ENCODE data around the gene C5orf47. TPM values are rescaled to one million over a fixed set of nuclear protein-coding genes. Genes with fewer than 3 reads are reported as not detected.
"Not testable (repeated sequence)": the region's sequence is repeated elsewhere in the genome, so short reads cannot be mapped to it uniquely, and the experiment has no call there.

Gene C5orf47
- total RNA-seq, 4 donors from 2014 or later: not detected

DNA sequence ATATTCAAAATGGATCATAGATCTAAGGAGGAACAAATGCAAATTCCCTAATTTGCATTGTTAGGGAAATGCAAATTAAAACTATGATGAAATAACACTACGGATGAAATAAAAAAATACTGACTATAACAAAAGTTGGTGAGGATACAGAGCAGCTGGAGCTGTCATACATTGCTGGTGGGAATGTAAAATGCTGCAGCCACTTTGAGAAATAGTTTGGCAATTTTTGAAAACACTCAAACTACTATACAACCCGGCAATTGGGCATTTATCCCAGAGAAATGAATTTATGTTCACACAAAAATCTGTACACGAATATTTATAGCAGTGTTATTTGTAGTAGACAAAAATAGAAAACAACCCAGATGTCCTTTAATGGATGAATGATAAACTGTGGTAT is 22.5 kb downstream of the C5orf47 start:
- TF ChIP-seq EP300 (IDR thresholded peaks at IDR 0.05): no peak
- no peak for TF ChIP-seq POLR2A (IDR thresholded peaks at IDR 0.05)
- TF ChIP-seq, protein P1, sequence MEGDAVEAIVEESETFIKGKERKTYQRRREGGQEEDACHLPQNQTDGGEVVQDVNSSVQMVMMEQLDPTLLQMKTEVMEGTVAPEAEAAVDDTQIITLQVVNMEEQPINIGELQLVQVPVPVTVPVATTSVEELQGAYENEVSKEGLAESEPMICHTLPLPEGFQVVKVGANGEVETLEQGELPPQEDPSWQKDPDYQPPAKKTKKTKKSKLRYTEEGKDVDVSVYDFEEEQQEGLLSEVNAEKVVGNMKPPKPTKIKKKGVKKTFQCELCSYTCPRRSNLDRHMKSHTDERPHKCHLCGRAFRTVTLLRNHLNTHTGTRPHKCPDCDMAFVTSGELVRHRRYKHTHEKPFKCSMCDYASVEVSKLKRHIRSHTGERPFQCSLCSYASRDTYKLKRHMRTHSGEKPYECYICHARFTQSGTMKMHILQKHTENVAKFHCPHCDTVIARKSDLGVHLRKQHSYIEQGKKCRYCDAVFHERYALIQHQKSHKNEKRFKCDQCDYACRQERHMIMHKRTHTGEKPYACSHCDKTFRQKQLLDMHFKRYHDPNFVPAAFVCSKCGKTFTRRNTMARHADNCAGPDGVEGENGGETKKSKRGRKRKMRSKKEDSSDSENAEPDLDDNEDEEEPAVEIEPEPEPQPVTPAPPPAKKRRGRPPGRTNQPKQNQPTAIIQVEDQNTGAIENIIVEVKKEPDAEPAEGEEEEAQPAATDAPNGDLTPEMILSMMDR (IDR thresholded peaks at IDR 0.05): no peak
- H3K27ac ChIP-seq: no peak overlapping the region
- DNase-seq (ENCODE audit: low spot score in 2 of 2): no peak
- no peaks in the 10 kb centered on the region for H3K4me1 ChIP-seq
- H3K27me3 ChIP-seq: no peaks in the 10 kb centered on the region
- WGBS, 2 donors: 62 to 65% methylated on average over 3 of the region's 3 CpGs
- H3K36me3 ChIP-seq: no peaks in the 10 kb centered on the region
- H3K9me3 ChIP-seq: peaks cover 0 to 5% (median 0%) of the 10 kb centered on the region in 4 donors
- no peak overlapping the region for H3K4me3 ChIP-seq

DNA sequence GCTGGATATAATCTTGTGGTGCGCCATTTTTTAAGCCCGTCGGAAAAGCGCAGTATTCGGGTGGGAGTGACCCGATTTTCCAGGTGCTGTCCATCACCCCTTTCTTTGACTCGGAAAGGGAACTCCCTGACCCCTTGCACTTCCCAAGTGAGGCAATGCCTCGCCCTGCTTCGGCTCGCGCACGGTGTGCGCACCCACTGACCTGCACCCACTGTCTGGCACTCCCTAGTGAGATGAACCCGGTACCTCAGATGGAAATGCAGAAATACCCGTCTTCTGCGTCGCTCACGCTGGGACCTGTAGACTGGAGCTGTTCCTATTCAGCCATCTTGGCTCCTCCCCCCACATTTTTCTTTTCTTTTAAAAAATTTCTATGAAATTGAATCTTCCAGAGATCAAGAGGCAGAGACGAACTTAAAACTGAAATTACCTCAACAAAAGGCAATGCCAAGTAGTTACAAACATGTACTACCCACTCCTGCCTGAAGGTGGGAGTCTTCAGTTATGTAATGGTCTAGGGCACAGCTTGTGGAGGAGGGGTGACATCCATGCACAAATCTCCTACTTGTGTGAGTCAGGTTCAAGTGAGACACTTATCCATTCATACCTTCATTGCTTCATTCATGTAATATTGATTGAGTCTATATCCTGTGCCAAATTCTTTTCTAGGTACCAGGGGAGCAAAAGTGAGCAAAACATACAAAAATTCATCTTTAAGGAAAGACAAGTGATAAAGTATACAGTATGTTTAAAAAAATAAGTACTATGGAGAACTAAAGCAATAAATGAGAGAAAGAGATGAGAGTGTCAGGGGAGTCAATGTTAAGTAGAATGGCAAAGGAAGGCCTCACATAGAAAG is 31.3 kb downstream of the C5orf47 start:
- 80 to 85% methylated on average over 13 to 19 of the region's 19 CpGs for WGBS, 2 donors
- not testable (repeated sequence) for H3K27me3 ChIP-seq, H3K9me3 ChIP-seq, H3K27ac ChIP-seq, H3K36me3 ChIP-seq, H3K4me1 ChIP-seq, H3K4me3 ChIP-seq
- TF ChIP-seq, protein P1 (IDR thresholded peaks at IDR 0.05): peak in 2 of 5 experiments; percentile 15 to 17
- DNase-seq (ENCODE audit: low spot score in 2 of 2): peak in 1 of 2 donors; percentile 21

DNA sequence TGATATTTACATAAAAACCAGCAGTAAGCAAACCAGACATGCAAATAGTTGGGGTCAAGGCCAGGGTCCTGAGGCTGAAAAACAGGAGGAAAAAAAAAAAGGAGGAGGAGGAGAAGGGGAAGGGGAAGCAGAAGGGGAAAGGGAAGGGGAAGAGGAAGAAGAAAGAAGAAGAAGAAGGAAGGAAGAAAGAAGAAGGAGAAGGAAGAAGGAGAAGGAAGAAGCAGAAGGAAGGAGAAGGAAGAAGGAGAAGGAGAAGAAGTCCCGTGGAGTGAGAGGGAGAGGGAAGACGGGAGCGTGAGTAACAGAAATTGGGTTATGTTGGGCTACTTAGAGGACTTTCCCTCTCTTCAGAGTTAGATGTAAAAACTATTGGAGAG is 31.9 kb downstream of the C5orf47 start:
- no peaks in the 10 kb centered on the region for H3K4me1 ChIP-seq
- no peaks in the 10 kb centered on the region for H3K36me3 ChIP-seq
- no peaks in the 10 kb centered on the region for H3K27me3 ChIP-seq
- TF ChIP-seq POLR2A (IDR thresholded peaks at IDR 0.05): no peak
- TF ChIP-seq, protein P1 (IDR thresholded peaks at IDR 0.05): no peak
- no peak for TF ChIP-seq EP300 (IDR thresholded peaks at IDR 0.05)
- H3K9me3 ChIP-seq: no peaks in the 10 kb centered on the region
- no peak overlapping the region for H3K4me3 ChIP-seq
- no peak overlapping the region for H3K27ac ChIP-seq
- WGBS, 2 donors: 81 to 91% methylated on average over 3 of the region's 3 CpGs
- DNase-seq (ENCODE audit: low spot score in 2 of 2): no peak

DNA sequence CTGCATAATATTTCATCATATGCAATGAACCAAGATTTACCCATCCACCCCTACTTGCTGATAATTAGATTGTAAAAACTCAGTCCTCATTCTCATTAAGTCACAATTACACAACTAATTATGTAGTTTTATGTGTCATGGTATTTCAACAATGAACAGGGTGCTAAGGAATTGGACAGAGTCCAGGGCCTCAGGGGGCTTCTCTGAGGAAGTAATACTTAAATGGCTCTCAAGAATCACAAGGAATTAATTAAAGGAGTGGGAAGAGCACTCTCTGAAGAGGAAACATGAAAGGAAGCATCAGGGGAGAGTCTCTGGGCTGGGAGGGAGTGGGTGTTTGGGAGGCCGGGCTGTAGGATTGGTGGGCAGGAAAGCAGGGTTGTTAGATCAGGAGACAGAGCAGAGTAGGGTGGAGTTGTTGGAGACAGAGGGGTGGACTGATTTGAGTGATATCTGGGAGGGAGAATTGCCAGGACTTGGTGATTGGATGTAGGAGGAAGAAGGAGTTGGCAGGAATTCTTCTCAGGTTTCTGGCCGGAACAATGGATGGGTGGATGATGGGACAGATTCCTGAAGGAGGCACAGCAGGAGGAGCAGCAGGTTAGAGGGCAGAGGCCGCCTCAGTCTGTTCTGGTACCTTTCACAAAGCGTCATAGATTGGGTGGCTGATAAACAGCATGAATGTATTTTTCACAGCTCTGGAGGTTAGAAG is 33.6 kb downstream of the C5orf47 start:
- no peak overlapping the region for H3K4me3 ChIP-seq
- 50 to 62% methylated on average over 4 of the region's 4 CpGs for WGBS, 2 donors
- no peaks in the 10 kb centered on the region for H3K9me3 ChIP-seq
- H3K4me1 ChIP-seq: no peaks in the 10 kb centered on the region
- no peaks in the 10 kb centered on the region for H3K36me3 ChIP-seq
- TF ChIP-seq, protein P1 (IDR thresholded peaks at IDR 0.05): no peak
- no peak for TF ChIP-seq POLR2A (IDR thresholded peaks at IDR 0.05)
- no peak for TF ChIP-seq EP300 (IDR thresholded peaks at IDR 0.05)
- no peak for DNase-seq (ENCODE audit: low spot score in 2 of 2)
- H3K27ac ChIP-seq: no peak overlapping the region
- no peaks in the 10 kb centered on the region for H3K27me3 ChIP-seq

DNA sequence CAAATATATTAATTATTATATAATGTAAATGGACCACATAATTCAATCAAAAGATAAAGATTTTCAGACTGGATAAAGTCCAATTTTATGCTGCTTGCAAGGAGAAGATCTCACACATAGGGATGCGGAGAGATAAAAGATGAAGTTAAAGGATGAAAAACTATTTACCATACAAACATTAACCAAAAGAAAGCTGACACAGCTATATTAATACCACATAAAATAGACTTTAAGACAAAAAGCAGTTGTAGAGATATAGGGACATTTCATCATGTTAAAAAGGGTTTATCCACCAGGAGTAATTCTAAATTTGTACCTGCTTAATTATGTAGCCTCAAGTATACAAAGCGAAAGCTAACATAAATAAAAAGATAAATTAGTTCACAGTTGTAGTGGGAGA is 41.3 kb downstream of the C5orf47 start:
- no peak for TF ChIP-seq POLR2A (IDR thresholded peaks at IDR 0.05)
- TF ChIP-seq, protein P1 (IDR thresholded peaks at IDR 0.05): no peak
- TF ChIP-seq EP300 (IDR thresholded peaks at IDR 0.05): no peak
- peaks cover 0 to 30% (median 0%) of the 10 kb centered on the region in 4 donors for H3K9me3 ChIP-seq
- no peak overlapping the region for H3K4me3 ChIP-seq
- no peaks in the 10 kb centered on the region for H3K4me1 ChIP-seq
- H3K27me3 ChIP-seq: no peaks in the 10 kb centered on the region
- DNase-seq (ENCODE audit: low spot score in 2 of 2): no peak
- no peak overlapping the region for H3K27ac ChIP-seq
- WGBS, 2 donors: 88 to 89% methylated on average over 2 of the region's 2 CpGs
- H3K36me3 ChIP-seq: no peaks in the 10 kb centered on the region
